BJ (cell line): ENCODE measurements around the gene DCLK3. TPM values are rescaled to one million over a fixed set of nuclear protein-coding genes. Genes with fewer than 3 reads are reported as not detected.

Experiments
- CTCF ChIA-PET: fragments of 350-600 bp; formaldehyde crosslinking; extraction: SDS; loops from one replicate; lab custom pipeline; 2021; ENCODE audit warnings: antibody characterized with exemption, inconsistent platforms; lab: Yijun Ruan, JAX
- POLR2A ChIA-PET: fragments of 300-600 bp; sonication (Branson Sonifier 250); formaldehyde crosslinking; extraction: SDS; loops from one replicate; lab custom pipeline; 2021; ENCODE audit warnings: antibody characterized with exemption; lab: Charles Lee
- DNase-seq: peaks from one replicate; pipeline ENCODE4 v3.0.0-alpha.2; 2011; ENCODE audit warnings: low read depth
- H3K27me3 ChIP-seq: 2 replicates; pipeline ENCODE4 v1.6.0; 2011; ENCODE audit warnings: low read length; ENCODE audit not compliant: control insufficient read depth, insufficient read depth
- H3K36me3 ChIP-seq: 2 replicates; pipeline ENCODE4 v1.5.1; 2011; ENCODE audit warnings: low read length; ENCODE audit not compliant: control insufficient read depth, insufficient read depth
- H3K4me3 ChIP-seq: 2 replicates; pipeline ENCODE4 v1.5.1; 2011; ENCODE audit warnings: low read depth, mild to moderate bottlenecking, control low read depth, low read length
- polyA plus RNA-seq: library from polyadenylated mRNA; depleted of rRNA; stranded (reverse); fragments of >200 nt; gene quantifications from 2 replicates; pipeline ENCODE4 v1.2.3, GENCODE V29; 2011
- TF ChIP-seq, protein P1 (sequence below): IDR thresholded peaks from 2 replicates; pipeline ENCODE4 v1.5.1; 2011; ENCODE audit warnings: low read depth, mild to moderate bottlenecking, control low read depth, inconsistent platforms, low read length, moderate library complexity; ENCODE audit not compliant: insufficient read depth

The DCLK3 gene
- polyA plus RNA-seq, 1 experiment = not detected

DNA sequence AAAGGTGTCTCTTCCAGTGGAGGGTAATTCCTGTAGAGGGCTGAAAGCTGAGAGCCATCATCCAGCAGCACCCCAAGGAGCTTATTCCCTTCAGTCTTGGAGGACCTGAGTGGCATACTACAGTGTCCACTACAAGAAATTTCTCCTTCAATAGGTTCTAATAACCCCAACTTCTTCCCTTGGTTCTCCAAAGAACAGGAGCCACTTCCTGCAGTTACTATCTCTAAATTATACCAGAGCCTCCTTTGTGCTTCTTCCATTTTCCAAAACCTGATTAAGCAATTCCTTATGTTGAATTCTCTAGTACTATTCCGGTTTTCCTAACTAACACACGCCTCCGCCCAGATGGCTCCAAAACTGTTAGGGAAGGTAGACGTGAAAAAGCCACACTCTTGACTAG lies 50.4 kb downstream of the DCLK3 start:
- POLR2A ChIA-PET = no interaction called here
- CTCF ChIA-PET = no interaction called here
- TF ChIP-seq, protein P1, sequence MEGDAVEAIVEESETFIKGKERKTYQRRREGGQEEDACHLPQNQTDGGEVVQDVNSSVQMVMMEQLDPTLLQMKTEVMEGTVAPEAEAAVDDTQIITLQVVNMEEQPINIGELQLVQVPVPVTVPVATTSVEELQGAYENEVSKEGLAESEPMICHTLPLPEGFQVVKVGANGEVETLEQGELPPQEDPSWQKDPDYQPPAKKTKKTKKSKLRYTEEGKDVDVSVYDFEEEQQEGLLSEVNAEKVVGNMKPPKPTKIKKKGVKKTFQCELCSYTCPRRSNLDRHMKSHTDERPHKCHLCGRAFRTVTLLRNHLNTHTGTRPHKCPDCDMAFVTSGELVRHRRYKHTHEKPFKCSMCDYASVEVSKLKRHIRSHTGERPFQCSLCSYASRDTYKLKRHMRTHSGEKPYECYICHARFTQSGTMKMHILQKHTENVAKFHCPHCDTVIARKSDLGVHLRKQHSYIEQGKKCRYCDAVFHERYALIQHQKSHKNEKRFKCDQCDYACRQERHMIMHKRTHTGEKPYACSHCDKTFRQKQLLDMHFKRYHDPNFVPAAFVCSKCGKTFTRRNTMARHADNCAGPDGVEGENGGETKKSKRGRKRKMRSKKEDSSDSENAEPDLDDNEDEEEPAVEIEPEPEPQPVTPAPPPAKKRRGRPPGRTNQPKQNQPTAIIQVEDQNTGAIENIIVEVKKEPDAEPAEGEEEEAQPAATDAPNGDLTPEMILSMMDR = no peak
- Histone ChIP-seq H3K36me3 (no peaks in the 10 kb centered on the region), H3K4me3 (no peak overlapping the region), H3K27me3 (no peaks in the 10 kb centered on the region)
- no peak for DNase-seq

DNA sequence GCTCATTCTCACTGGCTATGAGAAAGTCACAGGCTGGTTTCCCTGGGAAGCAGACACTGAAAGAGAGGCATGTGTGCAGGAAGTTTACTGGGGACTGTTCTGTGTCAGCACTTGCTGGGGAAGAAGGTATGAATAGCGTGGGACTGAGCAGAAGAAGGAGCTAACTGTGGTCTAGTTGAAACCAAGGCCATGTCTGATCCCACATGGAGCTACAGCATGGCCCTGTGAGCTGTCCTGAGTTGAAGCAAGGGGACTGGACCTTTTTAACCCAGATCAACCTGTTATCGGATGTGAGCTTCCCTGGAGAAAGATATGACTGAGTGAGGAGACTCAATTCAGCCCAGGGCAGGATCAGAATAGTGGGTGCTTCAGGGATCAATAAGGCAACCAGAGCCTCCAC lies 53.7 kb downstream of the DCLK3 start:
- Histone ChIP-seq H3K27me3 (no peaks in the 10 kb centered on the region), H3K36me3 (no peaks in the 10 kb centered on the region), H3K4me3 (no peak overlapping the region)
- no peak for DNase-seq
- POLR2A ChIA-PET = no interaction called here
- TF ChIP-seq, protein P1 = no peak
- CTCF ChIA-PET = interaction anchor here (1.5 to 2.3 kb wide), 3 partner anchors 10 to 745 kb away, joined by 5 to 11 read pairs (median 10); no protein-coding TSS in a partner anchor

DNA sequence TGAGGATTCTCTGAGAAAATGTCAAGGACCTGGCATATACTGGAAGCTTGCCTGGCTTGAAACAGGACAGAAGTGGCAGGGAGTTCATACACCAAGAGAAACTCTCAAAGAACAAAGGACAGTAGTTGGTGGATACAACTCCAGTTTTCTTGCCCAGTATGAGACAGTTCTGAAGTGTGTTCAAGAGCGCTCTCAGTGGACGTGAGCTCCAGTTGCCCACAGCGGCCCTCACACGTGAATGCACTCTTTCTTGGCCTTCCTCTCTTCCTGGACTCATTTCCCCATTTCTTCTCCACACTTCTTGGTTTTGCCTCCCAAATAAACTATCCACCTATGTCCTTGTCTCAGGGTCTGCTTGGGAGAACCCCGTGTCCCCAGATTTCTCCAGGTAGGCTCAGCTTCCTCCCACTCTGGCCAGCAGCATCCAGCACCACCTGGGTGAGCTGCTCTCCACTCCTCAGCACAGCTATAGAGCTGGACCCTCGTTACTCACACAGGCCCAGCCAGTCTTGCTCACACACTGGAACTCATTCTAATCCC lies 54.5 kb downstream of the DCLK3 start:
- ChIA-PET CTCF (interaction anchor here (1.5 to 2.3 kb wide), 3 partner anchors 9 to 744 kb away, joined by 5 to 11 read pairs (median 10); no protein-coding TSS in a partner anchor), POLR2A (no interaction called here)
- no peaks in the 10 kb centered on the region for H3K36me3 ChIP-seq
- H3K4me3 ChIP-seq = no peak overlapping the region
- TF ChIP-seq, protein P1 = no peak
- no peaks in the 10 kb centered on the region for H3K27me3 ChIP-seq
- DNase-seq = no peak

DNA sequence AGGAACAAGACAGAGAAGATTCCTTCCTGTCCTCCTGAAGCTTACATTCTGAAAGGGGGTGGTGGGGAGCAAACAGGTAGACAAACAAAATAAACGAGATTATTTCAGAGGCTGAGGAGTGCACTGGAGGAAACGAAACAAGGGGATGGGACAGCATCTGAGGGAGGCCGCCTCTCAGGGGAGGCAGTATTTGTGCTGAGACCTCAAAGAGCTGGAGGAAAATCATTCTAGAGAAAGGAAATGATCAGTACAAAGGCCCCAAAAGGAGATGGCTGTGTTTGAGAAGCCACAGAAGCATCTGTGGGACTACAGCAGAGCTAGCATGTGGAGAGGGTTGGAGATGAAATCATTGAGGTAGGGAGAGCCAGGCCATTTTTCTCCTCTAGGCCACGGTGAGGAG lies 55.1 kb downstream of the DCLK3 start:
- POLR2A ChIA-PET = no interaction called here

DNA sequence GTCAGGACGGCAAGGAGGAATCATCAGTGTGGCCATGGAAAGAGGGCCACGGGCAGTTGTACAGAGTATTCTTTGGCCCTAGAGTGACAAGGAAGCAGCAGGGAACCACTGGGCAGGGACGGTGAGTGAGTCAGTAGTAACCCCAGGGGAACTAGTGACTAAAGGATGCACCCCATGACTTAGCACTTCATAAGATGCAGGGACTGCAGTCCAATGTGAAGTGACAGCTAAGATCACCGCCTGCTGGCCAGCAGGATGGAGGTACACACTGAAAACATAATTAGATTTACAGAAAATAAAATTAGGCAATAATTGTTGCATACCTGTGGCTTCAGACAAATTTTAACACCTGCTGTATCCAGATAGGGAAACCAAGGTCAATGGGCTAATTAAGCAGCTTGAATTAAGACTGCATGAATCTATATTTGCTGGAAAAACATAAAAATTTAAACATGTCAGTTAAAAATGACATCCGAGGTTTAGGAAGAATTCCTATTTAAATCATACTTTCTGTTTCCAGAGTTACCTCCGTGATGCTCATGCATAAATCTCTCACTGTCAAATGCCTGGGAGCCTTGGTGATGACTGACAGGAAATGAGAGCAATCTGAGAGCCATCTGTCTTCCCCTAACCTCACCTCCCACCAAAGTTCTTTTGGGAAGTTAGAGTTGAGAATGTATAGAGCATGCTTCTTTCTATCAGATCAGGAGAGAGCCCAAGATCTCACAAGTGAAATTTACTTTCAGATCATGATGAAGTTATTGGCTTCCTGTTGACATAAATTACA lies 56.5 kb downstream of the DCLK3 start:
- H3K27me3 ChIP-seq = no peaks in the 10 kb centered on the region
- H3K4me3 ChIP-seq = no peak overlapping the region
- TF ChIP-seq, protein P1 = peak; percentile 42
- CTCF ChIA-PET = interaction anchor here (0.7 to 3.2 kb wide), 3 partner anchors 9 to 876 kb away, joined by 3 to 13 read pairs (median 7); no protein-coding TSS in a partner anchor
- POLR2A ChIA-PET = no interaction called here
- no peak for DNase-seq
- no peaks in the 10 kb centered on the region for H3K36me3 ChIP-seq

More for the DNA sequence above, 55.1 kb downstream of the DCLK3 start:
- no peak overlapping the region for H3K4me3 ChIP-seq
- no peak for DNase-seq
- CTCF ChIA-PET = interaction anchor here (2.1 to 2.3 kb wide), 2 partner anchors 8 to 11 kb away, joined by 10 to 11 read pairs; no protein-coding TSS in a partner anchor
- TF ChIP-seq, protein P1 = no peak
- no peaks in the 10 kb centered on the region for H3K27me3 ChIP-seq
- H3K36me3 ChIP-seq = no peaks in the 10 kb centered on the region
